Astrocyte of the cerebellum (primary cell): ENCODE measurements around the gene UBE2U.

Experiments
- DNase-seq: peaks from one replicate; pipeline ENCODE4 v3.0.0-alpha.2; 2011; ENCODE audit warnings: low read depth
- H3K4me3 ChIP-seq: 2 replicates; pipeline ENCODE4 v1.5.1; 2011; ENCODE audit warnings: mild to moderate bottlenecking, low read depth, low read length, moderate library complexity
- in situ Hi-C: cut with HindIII; loops from 2 replicates; pipeline ENCODE4 v1.10.0; 2017; ENCODE audit warnings: low sequenced_read_pairs
- TF ChIP-seq, protein P1 (sequence below): IDR thresholded peaks from 2 replicates; pipeline ENCODE4 v1.5.1; 2012; ENCODE audit warnings: low read length, low read depth, moderate library complexity, mild to moderate bottlenecking; ENCODE audit errors: missing control alignments

UBE2U gene

DNA sequence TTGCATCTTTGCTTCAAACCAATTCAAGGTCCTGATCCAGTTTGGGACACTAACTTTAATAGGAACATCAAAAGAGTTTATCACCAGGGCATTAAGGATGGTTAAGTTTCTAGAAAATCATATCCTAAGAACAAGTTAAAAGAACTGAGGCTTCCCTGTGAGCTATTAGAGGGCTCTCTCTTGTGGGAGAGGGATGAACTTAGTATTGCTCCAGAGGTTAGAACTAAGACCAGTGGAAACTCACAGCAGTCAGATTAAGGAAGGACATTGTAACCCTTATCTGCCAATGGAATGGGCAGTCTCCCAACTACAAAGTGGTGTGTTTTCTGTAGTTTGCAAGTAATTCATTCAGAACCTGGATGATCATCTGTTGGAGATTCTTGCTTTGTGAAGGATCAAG lies 36.8 kb downstream of the UBE2U start:
- no peak for DNase-seq
- H3K4me3 ChIP-seq, result no peak overlapping the region
- TF ChIP-seq, protein P1, sequence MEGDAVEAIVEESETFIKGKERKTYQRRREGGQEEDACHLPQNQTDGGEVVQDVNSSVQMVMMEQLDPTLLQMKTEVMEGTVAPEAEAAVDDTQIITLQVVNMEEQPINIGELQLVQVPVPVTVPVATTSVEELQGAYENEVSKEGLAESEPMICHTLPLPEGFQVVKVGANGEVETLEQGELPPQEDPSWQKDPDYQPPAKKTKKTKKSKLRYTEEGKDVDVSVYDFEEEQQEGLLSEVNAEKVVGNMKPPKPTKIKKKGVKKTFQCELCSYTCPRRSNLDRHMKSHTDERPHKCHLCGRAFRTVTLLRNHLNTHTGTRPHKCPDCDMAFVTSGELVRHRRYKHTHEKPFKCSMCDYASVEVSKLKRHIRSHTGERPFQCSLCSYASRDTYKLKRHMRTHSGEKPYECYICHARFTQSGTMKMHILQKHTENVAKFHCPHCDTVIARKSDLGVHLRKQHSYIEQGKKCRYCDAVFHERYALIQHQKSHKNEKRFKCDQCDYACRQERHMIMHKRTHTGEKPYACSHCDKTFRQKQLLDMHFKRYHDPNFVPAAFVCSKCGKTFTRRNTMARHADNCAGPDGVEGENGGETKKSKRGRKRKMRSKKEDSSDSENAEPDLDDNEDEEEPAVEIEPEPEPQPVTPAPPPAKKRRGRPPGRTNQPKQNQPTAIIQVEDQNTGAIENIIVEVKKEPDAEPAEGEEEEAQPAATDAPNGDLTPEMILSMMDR, result peak; percentile 37
- in situ Hi-C loops, result loop anchor here (25.0 kb wide), 2 partner anchors 328 to 553 kb away; no protein-coding TSS in a partner anchor

DNA sequence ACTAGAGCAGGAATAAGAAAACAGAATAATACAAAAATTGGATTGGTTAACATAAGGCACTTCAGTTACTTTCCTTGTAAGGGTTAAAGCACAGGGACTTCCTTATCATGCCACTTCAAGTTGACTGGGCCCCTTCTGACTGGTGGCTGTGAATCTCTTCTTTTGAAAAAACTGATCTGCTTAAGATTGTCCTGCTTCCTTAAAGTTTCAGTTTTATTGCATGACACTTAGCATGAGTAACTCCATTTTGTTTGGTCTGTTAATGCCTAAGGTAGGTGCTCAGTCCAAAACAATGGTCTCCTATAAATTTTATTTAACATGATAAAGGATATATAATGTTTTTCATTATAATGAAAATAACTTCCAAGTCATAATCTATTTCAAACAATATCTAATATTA lies 37.6 kb downstream of the UBE2U start:
- TF ChIP-seq, protein P1, result no peak
- DNase-seq, result no peak
- in situ Hi-C loops, result loop anchor here (25.0 kb wide), 2 partner anchors 329 to 554 kb away; no protein-coding TSS in a partner anchor
- no peak overlapping the region for H3K4me3 ChIP-seq

GRCh38 chr1:64242895-64243756 lies 39.7 kb downstream of the UBE2U start:
- H3K4me3 ChIP-seq, result no peak overlapping the region
- peak; percentile 42 for DNase-seq
- TF ChIP-seq, protein P1, result peak; percentile 14
- in situ Hi-C loops, result loop anchor here (25.0 kb wide), 2 partner anchors 331 to 556 kb away; no protein-coding TSS in a partner anchor

- no peak overlapping the region for H3K4me3 ChIP-seq
- DNase-seq, result no peak
- in situ Hi-C loops, result loop anchor here (25.0 kb wide), 2 partner anchors 331 to 556 kb away; no protein-coding TSS in a partner anchor
- TF ChIP-seq, protein P1, result no peak
These were observed 40.3 kb downstream of the UBE2U start for GRCh38 chr1:64243757-64244080.

DNA sequence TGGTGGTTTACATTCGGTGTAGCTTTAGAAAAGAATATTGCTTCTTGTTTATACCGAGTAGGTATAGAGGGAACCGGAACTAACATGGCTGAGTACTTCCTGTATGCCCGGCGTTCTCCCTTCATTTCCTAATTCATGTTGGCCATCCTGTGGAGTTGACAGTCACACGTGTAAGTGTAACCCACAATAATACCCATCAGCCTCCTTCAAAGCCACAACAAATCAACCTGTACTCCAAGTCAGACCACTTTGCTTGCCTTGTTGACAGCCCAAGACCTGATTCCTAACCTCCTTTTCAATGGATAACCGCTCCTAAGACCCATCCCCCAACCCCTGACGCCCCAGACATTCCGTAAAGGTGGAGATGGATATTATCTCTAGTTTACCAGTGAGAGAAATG lies 42.1 kb downstream of the UBE2U start:
- no peak overlapping the region for H3K4me3 ChIP-seq
- in situ Hi-C loops, result loop anchor here (5.0 to 25.0 kb wide), 4 partner anchors 103 to 633 kb away; no protein-coding TSS in a partner anchor
- no peak for DNase-seq
- TF ChIP-seq, protein P1, result no peak

DNA sequence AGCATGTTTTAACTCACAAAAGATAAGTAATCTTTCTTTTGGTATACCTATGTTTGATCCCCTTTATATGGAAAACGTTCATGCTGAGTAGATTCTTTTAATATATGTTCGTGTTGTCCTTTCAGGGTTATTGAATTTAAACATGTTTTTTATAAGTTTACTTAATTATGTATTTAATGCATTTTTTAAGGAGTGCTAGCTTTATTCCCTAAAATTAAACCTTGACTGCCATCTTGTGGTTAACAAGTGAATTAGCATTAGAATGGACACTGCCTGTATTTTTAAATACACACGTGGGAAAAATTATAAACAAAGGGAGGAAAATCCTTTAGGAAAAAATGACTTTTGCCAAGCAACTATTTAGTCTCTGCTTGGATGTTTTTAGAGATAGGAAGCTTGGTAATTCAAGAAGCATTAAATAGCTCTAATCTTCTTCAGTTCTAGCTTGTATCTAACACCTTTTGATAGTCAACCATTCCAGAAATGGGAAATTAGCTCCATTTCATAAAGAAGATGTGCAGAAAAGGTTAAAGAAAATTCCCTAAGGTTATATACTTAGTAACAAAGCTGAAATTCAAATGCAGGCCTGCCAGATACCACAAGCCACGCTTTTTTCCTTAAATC lies 43.0 kb downstream of the UBE2U start:
- no peak overlapping the region for H3K4me3 ChIP-seq
- TF ChIP-seq, protein P1, result peak; percentile 21
- in situ Hi-C loops, result loop anchor here (5.0 to 25.0 kb wide), 4 partner anchors 104 to 634 kb away; no protein-coding TSS in a partner anchor
- DNase-seq, result no peak
